Measurements from ENCODE around the gene PRKAG2.

DNA sequence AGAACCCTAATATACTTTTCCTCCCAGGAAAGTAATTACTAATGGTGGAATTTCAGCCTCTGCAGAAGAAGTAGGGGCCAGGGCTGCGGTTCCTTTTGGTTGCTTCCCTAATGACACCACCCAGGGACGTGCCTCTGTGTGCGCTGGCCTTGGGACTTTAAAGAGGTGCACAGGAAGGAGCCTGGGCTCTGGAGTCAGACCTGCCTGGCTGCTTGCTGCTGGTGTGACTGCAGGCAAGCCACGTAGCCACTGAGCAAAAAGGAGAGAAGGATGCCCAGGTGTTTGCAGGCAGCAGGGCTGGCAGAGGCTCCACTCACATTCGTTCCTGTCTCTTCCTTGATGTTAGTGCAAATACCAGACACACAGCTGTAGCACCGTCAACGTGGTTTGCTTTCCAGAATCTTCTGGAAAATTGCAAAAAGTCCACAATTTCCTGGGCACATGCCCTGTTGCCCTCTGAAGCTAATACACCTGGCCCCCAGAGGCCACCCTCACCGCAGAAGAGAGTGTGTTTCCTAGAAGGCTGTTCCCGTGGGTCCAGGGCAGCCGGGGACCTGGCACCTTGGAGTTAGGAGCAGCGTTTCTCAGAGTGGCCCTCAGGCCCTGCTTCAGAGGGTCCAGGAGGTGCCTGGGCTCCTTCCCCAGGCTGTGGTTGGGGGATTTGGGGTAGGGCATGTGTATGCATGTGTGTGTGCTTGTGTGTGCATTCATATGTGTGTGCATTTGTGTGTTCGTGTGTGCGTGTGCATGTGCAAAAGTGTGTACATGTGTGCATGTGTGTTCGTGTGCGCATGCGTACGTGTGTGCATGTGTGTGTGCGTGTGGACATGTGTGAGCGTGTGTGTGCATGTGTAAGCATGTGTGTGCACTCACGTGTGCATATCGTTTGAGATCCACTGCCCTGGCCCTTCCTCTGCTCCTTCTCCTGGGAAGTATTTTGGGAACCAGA lies 12.8 kb upstream of the PRKAG2 start:
- TF ChIP-seq, protein P1, sequence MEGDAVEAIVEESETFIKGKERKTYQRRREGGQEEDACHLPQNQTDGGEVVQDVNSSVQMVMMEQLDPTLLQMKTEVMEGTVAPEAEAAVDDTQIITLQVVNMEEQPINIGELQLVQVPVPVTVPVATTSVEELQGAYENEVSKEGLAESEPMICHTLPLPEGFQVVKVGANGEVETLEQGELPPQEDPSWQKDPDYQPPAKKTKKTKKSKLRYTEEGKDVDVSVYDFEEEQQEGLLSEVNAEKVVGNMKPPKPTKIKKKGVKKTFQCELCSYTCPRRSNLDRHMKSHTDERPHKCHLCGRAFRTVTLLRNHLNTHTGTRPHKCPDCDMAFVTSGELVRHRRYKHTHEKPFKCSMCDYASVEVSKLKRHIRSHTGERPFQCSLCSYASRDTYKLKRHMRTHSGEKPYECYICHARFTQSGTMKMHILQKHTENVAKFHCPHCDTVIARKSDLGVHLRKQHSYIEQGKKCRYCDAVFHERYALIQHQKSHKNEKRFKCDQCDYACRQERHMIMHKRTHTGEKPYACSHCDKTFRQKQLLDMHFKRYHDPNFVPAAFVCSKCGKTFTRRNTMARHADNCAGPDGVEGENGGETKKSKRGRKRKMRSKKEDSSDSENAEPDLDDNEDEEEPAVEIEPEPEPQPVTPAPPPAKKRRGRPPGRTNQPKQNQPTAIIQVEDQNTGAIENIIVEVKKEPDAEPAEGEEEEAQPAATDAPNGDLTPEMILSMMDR (IDR thresholded peaks at IDR 0.05; ENCODE audit: low read depth, low read length, missing input control) = no peak
- TF ChIP-seq, protein P2, sequence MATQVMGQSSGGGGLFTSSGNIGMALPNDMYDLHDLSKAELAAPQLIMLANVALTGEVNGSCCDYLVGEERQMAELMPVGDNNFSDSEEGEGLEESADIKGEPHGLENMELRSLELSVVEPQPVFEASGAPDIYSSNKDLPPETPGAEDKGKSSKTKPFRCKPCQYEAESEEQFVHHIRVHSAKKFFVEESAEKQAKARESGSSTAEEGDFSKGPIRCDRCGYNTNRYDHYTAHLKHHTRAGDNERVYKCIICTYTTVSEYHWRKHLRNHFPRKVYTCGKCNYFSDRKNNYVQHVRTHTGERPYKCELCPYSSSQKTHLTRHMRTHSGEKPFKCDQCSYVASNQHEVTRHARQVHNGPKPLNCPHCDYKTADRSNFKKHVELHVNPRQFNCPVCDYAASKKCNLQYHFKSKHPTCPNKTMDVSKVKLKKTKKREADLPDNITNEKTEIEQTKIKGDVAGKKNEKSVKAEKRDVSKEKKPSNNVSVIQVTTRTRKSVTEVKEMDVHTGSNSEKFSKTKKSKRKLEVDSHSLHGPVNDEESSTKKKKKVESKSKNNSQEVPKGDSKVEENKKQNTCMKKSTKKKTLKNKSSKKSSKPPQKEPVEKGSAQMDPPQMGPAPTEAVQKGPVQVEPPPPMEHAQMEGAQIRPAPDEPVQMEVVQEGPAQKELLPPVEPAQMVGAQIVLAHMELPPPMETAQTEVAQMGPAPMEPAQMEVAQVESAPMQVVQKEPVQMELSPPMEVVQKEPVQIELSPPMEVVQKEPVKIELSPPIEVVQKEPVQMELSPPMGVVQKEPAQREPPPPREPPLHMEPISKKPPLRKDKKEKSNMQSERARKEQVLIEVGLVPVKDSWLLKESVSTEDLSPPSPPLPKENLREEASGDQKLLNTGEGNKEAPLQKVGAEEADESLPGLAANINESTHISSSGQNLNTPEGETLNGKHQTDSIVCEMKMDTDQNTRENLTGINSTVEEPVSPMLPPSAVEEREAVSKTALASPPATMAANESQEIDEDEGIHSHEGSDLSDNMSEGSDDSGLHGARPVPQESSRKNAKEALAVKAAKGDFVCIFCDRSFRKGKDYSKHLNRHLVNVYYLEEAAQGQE (IDR thresholded peaks at IDR 0.05) = no peak
- TF ChIP-seq HNF4A (conservative IDR thresholded peaks at IDR 0.05) (no peak), SP1 (IDR thresholded peaks at IDR 0.05) (no peak)
- TF ChIP-seq, protein P3, sequence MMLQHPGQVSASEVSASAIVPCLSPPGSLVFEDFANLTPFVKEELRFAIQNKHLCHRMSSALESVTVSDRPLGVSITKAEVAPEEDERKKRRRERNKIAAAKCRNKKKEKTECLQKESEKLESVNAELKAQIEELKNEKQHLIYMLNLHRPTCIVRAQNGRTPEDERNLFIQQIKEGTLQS (IDR thresholded peaks at IDR 0.05) = no peak
